SHP77 (cell line): ENCODE measurements around the gene KLHL7.
"Not testable (repeated sequence)": the region's sequence is repeated elsewhere in the genome, so short reads cannot be mapped to it uniquely, and the experiment has no call there.

Experiments used
- DNase-seq, 2 experiments: peaks; one replicate each; lab custom pipeline; 2025; lab: John Stamatoyannopoulos, UW

Gene KLHL7

DNA sequence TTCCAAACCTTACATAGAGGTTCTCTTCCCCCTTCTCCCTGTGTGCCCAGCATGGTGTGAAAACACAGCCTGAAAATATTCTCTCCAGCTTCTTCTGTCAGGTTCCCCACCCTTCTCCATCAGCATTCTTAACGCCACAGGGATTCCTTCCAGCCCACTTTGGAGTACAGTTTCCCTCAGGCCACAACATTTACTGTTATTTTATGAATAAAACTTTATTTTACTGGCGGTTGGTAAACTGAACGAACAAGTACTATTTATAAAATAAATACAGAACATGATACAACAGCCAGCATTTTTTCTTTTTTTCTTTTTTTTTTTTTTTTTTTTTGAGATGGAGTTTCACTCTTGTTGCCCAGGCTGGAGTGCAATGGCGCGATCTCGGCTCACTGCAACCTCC is 109.4 kb downstream of the KLHL7 start:
- no peak for DNase-seq

DNA sequence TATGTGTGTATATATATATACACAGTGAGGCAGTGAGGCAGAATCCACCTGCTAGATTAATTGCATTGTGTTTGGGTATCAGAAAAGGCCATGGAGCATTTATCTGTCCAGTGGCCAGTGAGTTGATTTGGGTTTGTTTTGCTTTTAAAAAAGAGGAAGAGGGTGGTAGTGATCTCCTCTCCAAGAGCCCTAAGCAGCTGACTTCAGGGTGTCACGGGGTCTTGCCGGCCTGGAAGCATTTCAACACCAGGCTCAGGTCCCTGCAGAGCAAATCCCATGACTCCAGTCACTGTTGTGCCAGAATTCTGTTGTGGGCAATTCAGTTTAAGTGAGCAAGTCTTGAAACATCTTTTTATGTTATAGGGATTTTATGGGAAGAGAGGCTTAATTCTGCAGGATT is 110.4 kb downstream of the KLHL7 start:
- no peak for DNase-seq

DNA sequence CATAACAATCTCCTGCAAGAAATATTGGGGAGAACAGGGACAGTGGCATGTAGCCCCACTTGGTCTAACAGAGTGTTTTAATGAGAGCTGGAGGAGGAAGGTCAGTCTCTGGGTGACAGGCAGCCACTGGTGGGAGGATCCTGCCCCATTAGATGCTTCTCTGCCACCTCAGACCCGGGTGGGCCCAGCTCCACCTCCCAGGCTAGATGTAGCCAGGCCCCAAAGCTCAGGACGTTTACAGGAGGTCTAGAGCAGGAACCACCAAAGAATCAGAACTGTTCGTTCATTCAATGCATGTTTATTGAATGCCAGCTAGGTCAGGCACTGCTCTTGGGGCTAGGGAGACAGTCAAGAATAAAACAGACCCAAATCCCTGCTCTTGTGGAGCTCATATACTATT is 112.6 kb downstream of the KLHL7 start:
- DNase-seq, result no peak

DNA sequence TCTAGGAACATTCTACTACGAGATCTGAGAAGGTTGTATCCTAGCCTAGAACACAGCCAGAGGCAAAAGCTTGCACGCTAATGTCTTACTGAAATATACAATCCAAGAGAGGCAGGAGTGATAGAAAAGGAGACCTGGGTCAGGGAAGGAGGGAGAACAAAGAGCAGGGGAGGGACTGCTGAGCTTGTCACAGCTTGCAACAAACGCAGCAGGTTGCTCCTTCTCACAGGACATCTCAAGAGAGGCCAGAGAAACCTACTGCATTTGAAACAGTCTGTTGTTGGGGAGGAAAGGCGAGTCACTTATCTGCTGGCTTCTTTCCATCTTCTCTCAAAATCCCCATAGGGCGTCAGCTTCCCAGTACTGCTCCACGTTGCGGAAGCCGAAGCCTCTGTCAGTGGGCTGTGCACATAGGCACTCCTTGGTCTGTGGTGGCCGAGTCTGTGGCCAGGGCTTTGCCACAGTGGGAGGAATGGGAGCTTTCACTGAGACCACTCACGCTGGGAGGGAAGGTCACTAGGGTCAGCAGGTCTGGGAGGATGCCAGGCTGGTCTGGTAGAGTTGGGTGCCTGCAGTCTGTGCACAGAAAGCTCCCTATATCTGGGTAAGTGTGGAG is 115.2 kb downstream of the KLHL7 start:
- no peak for DNase-seq

DNA sequence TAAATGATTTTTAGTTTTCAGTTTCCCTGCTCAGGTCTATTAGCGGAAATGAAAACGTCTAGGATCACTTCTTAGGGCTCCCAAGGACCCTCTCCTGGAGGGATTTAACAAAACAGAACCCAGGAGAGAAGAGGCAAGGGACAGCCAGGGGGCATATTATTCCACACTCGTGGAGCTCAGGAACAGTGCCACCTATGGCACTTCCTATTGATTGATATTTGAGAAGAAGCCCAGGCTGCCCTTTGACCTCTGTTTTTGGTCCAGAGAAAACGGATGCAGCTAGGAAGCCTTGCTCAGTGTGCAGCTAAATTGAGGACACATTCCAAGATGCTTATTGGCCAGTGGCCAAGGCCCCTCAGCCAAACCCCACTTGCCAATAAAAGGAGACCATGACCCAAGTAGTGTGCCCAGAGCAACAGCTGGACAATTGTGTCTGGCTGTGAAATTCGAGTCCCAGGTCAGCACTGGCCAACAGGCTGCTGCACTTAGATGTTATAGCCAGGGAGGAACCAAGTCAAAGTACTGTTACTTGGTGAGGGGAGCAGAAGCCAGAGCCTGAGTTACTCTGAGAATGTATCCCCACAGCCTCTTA is 117.0 kb downstream of the KLHL7 start:
- no peak for DNase-seq

DNA sequence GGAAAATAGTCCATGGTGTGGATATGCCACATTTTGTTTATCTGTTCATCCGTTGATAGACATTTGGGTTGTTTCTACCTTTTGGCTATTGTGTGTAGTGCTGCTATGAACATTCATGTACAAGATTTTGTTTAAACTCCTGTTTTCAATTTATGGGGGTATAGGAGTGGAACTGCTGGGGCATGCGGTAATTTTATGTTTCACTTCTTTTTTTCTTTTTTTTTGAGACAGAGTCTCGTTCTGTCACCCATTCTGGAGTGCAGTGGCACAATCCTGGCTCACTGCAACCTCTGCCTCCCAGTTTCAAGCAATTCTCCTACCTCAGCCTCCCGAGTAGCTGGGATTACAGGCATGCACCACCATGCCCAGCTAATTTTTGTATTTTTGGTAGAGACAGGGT is 118.8 kb downstream of the KLHL7 start:
- not testable (repeated sequence) for DNase-seq

DNA sequence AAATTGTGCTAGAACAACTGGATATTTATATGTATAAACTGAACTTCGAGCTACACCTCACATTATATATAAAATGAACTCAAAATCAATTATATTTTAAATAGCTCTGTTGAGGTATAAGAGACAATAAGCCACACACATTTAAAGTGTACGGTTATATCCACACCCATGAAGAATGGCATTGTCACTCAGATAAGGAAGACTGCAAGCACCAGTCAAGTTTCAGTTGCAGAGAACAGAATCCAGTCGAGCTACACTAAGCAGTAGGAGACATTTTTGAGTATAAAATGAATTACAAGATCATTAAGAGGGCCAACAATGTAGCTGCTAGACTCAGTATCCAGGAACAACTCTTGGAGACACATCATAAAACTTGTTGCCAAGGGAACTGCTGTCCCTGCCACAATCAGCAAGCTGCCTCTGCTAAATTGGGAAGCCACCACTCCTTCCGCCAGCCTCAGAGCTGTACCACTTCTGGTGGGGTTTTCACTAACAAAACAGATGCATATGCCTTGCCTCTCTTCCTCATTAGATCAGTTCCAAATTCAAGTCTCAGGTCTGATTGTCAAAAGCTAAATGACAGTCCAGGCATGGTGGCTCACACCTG is 121.4 kb downstream of the KLHL7 start:
- no peak for DNase-seq
